Liver (tissue), 3 donors: Measurements from ENCODE around the gene ALK.

ENCODE experiments used
- CTCF ChIP-seq: fragments of 150-350 bp; IDR thresholded peaks from 2 replicates; pipeline ENCODE4 v1.5.1; 2017; ENCODE audit warnings: improper control_type of control experiment, low read depth, low read length; ENCODE audit not compliant: missing input control
- EGR1 ChIP-seq, 2 donors: IDR thresholded peaks; 2 replicates each; pipeline ENCODE4 v1.6.1; 2016 to 2018; ENCODE audit warnings: antibody characterized with exemption in 2 of 2, low read depth in 2 of 2
- FOXA1 ChIP-seq: IDR thresholded peaks from 2 replicates; pipeline ENCODE4 v1.6.1; 2016; ENCODE audit warnings: antibody characterized with exemption
- FOXA2 ChIP-seq: IDR thresholded peaks from 2 replicates; pipeline ENCODE4 v1.6.1; 2016; ENCODE audit warnings: antibody characterized with exemption
- JUND ChIP-seq, 2 donors: IDR thresholded peaks; 2 replicates each; pipeline ENCODE4 v1.6.1; 2016; ENCODE audit warnings: antibody characterized with exemption in 2 of 2
- MAX ChIP-seq: IDR thresholded peaks from 2 replicates; pipeline ENCODE4 v1.6.1; 2016; ENCODE audit warnings: antibody characterized with exemption
- NR2F2 ChIP-seq: IDR thresholded peaks from 2 replicates; pipeline ENCODE4 v1.6.1; 2016; ENCODE audit warnings: antibody characterized with exemption
- RAD21 ChIP-seq, 2 donors: IDR thresholded peaks; 2 replicates each; pipeline ENCODE4 v1.6.1; 2016; ENCODE audit warnings: antibody characterized with exemption in 2 of 2, mild to moderate bottlenecking in 2 of 2
- REST ChIP-seq: IDR thresholded peaks from 2 replicates; pipeline ENCODE4 v1.6.1; 2016; ENCODE audit warnings: antibody characterized with exemption, mild to moderate bottlenecking
- RXRA ChIP-seq, 2 donors: IDR thresholded peaks; 2 replicates each; pipeline ENCODE4 v1.6.1; 2017 to 2018; ENCODE audit warnings: antibody characterized with exemption in 2 of 2, mild to moderate bottlenecking in 1 of 2
- SP1 ChIP-seq: IDR thresholded peaks from 2 replicates; pipeline ENCODE4 v1.6.1; 2018; ENCODE audit warnings: antibody characterized with exemption, mild to moderate bottlenecking
- TAF1 ChIP-seq: conservative IDR thresholded peaks from 2 replicates; pipeline ENCODE4 v1.6.1; 2016; ENCODE audit warnings: antibody characterized with exemption, mild to moderate bottlenecking
- ZBTB33 ChIP-seq: IDR thresholded peaks from 2 replicates; pipeline ENCODE4 v1.6.1; 2016; ENCODE audit warnings: antibody characterized with exemption
- donor health status: healthy.
- donor health status: healthy.

GRCh38 chr2:29876374-29876773, 45.0 kb downstream of the ALK start:
- no peak for TF ChIP-seq ZBTB33
- no peak for TF ChIP-seq CTCF
- TF ChIP-seq EGR1 (IDR thresholded peaks at IDR 0.05; ENCODE audit: low read depth in 2 of 2), result no peak
- TF ChIP-seq RXRA (IDR thresholded peaks at IDR 0.05), result no peak
- no peak for TF ChIP-seq REST
- no peak for TF ChIP-seq MAX
- TF ChIP-seq JUND (IDR thresholded peaks at IDR 0.05), result no peak
- no peak for TF ChIP-seq RAD21 (IDR thresholded peaks at IDR 0.05)
- no peak for TF ChIP-seq SP1
- TF ChIP-seq FOXA1, result no peak
- no peak for TF ChIP-seq NR2F2
- no peak for TF ChIP-seq FOXA2
- TF ChIP-seq TAF1, result no peak
